GM19035 (cell line): ENCODE data around the gene SLC22A12.

Experiments
- ATAC-seq: cut with Tn5 transposase; IDR thresholded peaks from one replicate; pipeline ENCODE4 v1.9.1; 2021; ENCODE audit not compliant: unreplicated experiment

Gene SLC22A12

GRCh38 chr11:64602466-64603070 is 11.5 kb downstream of the SLC22A12 start:
- ATAC-seq, result no peak

- ATAC-seq, result no peak
Observed at GRCh38 chr11:64603411-64604110, 12.5 kb downstream of the SLC22A12 start.

GRCh38 chr11:64604458-64605243 is 13.6 kb downstream of the SLC22A12 start:
- ATAC-seq, result no peak

GRCh38 chr11:64605244-64605560 is 14.2 kb downstream of the SLC22A12 start:
- no peak for ATAC-seq

GRCh38 chr11:64605656-64606585 is 14.9 kb downstream of the SLC22A12 start:
- ATAC-seq, result no peak

GRCh38 chr11:64606796-64607380 is 15.9 kb downstream of the SLC22A12 start:
- no peak for ATAC-seq

- ATAC-seq, result no peak
Observed at GRCh38 chr11:64607381-64607985, 16.5 kb downstream of the SLC22A12 start.

GRCh38 chr11:64608046-64608445 is 17.0 kb downstream of the SLC22A12 start:
- no peak for ATAC-seq

GRCh38 chr11:64608636-64609035 is 17.6 kb downstream of the SLC22A12 start:
- ATAC-seq, result no peak

- no peak for ATAC-seq
Observed at GRCh38 chr11:64609436-64610047, 18.5 kb downstream of the SLC22A12 start.

GRCh38 chr11:64610596-64610995 is 19.6 kb downstream of the SLC22A12 start:
- ATAC-seq, result no peak

GRCh38 chr11:64611176-64611575 is 20.2 kb downstream of the SLC22A12 start:
- ATAC-seq, result no peak

- no peak for ATAC-seq
Observed at GRCh38 chr11:64611869-64612646, 21.0 kb downstream of the SLC22A12 start.

- no peak for ATAC-seq
Observed at GRCh38 chr11:64613648-64614047, 22.6 kb downstream of the SLC22A12 start.

GRCh38 chr11:64614917-64615316 is 23.9 kb downstream of the SLC22A12 start:
- ATAC-seq, result no peak

GRCh38 chr11:64616817-64617216 is 25.8 kb downstream of the SLC22A12 start:
- ATAC-seq, result no peak

GRCh38 chr11:64619196-64619595 is 28.2 kb downstream of the SLC22A12 start:
- ATAC-seq, result no peak

- no peak for ATAC-seq
Observed at GRCh38 chr11:64619811-64620380, 28.9 kb downstream of the SLC22A12 start.
